Gastrocnemius medialis (tissue), 4 donors: ENCODE data around the gene CHL1. TPM values are rescaled to one million over a fixed set of nuclear protein-coding genes. Genes with fewer than 3 reads are reported as not detected.

Experiments used
- ATAC-seq, 2 donors: fragments of 150-250 bp; one replicate each; pipeline ENCODE4 v1.9.1; 2016
- DNase-seq, 2 donors: peaks; one replicate each; pipeline ENCODE4 v3.0.0-alpha.2; 2019
- H3K27ac ChIP-seq, 4 donors: fragments of 200-600 bp; sonication (generic); 1 replicate in 1 of 4; 2 replicates in 3 of 4; pipeline ENCODE4 v1.5.1; 2016 to 2018; ENCODE audit warnings: mild to moderate bottlenecking in 2 of 4, moderate library complexity in 1 of 4
- H3K27me3 ChIP-seq, 3 donors: fragments of 200-600 bp; sonication (generic) in 2 of 3; 1 replicate in 1 of 3; 2 replicates in 2 of 3; pipeline versions ENCODE4 v1.5.1 to v1.6.0; 2016 to 2019; ENCODE audit warnings: mild to moderate bottlenecking in 1 of 3, moderate library complexity in 1 of 3
- H3K36me3 ChIP-seq, 2 donors: fragments of 200-600 bp; sonication (generic) in 1 of 2; one replicate each; pipeline ENCODE4 v1.5.1; 2017 to 2018
- H3K4me1 ChIP-seq, 2 donors: fragments of 200-600 bp; sonication (generic) in 1 of 2; one replicate each; pipeline ENCODE4 v1.5.1; 2016 to 2017; ENCODE audit warnings: mild to moderate bottlenecking in 2 of 2
- H3K4me3 ChIP-seq, 4 donors: fragments of 200-600 bp; sonication (generic) in 3 of 4; 1 replicate in 1 of 4; 2 replicates in 3 of 4; pipeline ENCODE4 v1.5.1; 2016 to 2019; ENCODE audit warnings: mild to moderate bottlenecking in 2 of 4
- H3K9me3 ChIP-seq, 3 donors: fragments of 200-600 bp; sonication (generic) in 2 of 3; 1 replicate in 1 of 3; 2 replicates in 2 of 3; pipeline ENCODE4 v1.5.1; 2016 to 2019
- POLR2A ChIP-seq, 2 donors: fragments of 450-650 bp; IDR thresholded peaks; one replicate each; pipeline ENCODE4 v1.6.1; 2017; ENCODE audit warnings: antibody characterized with exemption in 2 of 2, mild to moderate bottlenecking in 2 of 2, moderate library complexity in 2 of 2
- in situ Hi-C, 4 donors: fragments of 200-750 bp; cut with MboI; loops; one replicate each; pipeline versions ENCODE4 v1.15.0 to v1.8.0; 2017; ENCODE audit warnings: low sequenced_read_pairs in 4 of 4
- intact Hi-C: fragments of 100-400 bp; cut with DNase I; formaldehyde crosslinking; loops from one replicate; pipeline ENCODE4 v1.15.1; 2023; ENCODE audit warnings: low total_unique reads
- total RNA-seq, 4 donors: library from RNA; depleted of rRNA; stranded (reverse); fragments of >200 nt; gene quantifications; one replicate each; pipeline versions ENCODE4 v1.1.0 to v1.2.3, GENCODE V29; 2016
- TF ChIP-seq, protein P1 (sequence below), 5 experiments: fragments of 450-650 bp in 3 of 5; fragments of 200-600 bp in 2 of 5; sonication (generic) in 2 of 5; IDR thresholded peaks in 4 of 5; conservative IDR thresholded peaks in 1 of 5; 1 replicate in 4 of 5; 2 replicates in 1 of 5; pipeline ENCODE4 v1.5.1; 2016 to 2019; ENCODE audit warnings: antibody characterized with exemption in 5 of 5, mild to moderate bottlenecking in 3 of 5, moderate library complexity in 3 of 5

The CHL1 gene
- total RNA-seq, 4 donors from 2014 or later: 0.36 to 2.9 (median 1.8) TPM

DNA sequence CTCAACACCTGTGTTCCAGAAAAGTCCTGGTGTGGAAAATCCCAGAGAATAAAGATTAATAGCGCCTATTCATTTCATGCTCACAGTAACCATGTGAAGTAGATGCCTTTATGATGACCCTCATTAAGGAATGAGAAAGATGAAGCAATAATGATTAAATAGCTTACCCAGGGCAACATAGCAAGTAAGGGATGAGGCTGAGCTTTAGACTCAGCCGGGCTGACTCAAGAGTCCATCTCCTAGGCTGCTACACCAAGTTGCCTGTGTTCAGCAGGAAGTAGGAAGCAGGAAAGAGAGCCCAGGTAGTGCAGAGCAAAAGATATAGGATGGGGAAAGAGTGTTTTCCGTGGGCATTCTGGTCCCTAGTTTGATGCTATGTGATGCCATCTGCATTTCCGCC, 256.5 kb downstream of the CHL1 start:
- Histone ChIP-seq H3K27ac (no peak overlapping the region), H3K9me3 (no peaks in the 10 kb centered on the region), H3K27me3 (no peaks in the 10 kb centered on the region), H3K36me3 (no peaks in the 10 kb centered on the region), H3K4me3 (no peak overlapping the region), H3K4me1 (no peaks in the 10 kb centered on the region)
- in situ Hi-C loops (no loop called here), intact Hi-C loops (no loop called here)
- ATAC-seq (no peak), DNase-seq (no peak)
- TF ChIP-seq, protein P1, sequence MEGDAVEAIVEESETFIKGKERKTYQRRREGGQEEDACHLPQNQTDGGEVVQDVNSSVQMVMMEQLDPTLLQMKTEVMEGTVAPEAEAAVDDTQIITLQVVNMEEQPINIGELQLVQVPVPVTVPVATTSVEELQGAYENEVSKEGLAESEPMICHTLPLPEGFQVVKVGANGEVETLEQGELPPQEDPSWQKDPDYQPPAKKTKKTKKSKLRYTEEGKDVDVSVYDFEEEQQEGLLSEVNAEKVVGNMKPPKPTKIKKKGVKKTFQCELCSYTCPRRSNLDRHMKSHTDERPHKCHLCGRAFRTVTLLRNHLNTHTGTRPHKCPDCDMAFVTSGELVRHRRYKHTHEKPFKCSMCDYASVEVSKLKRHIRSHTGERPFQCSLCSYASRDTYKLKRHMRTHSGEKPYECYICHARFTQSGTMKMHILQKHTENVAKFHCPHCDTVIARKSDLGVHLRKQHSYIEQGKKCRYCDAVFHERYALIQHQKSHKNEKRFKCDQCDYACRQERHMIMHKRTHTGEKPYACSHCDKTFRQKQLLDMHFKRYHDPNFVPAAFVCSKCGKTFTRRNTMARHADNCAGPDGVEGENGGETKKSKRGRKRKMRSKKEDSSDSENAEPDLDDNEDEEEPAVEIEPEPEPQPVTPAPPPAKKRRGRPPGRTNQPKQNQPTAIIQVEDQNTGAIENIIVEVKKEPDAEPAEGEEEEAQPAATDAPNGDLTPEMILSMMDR (IDR thresholded peaks at IDR 0.05 in 4 of 5, conservative IDR thresholded peaks at IDR 0.05 in 1 of 5): no peak
- no peak for TF ChIP-seq POLR2A (IDR thresholded peaks at IDR 0.05)

DNA sequence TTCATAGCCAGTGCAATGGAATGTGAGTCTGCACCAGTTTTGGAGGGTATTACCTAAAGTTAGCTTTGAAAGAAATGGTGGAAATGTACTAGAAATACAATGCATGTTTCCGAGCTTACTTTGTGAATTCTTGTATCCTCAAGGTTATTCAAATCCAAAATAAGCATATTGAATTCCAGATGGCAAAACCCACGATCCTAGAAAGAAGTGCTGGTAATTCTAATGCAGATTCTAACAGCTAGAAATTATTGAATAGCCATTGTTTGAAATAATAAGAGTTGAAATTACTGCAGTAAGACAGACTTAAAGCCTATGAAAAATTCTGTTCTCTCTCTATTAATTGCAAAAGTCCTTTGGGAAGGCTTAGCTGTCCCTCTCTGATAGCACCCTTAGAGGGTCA, 258.4 kb downstream of the CHL1 start:
- H3K36me3 ChIP-seq: no peaks in the 10 kb centered on the region
- intact Hi-C loops: no loop called here
- H3K27me3 ChIP-seq: no peaks in the 10 kb centered on the region
- ATAC-seq (no peak), DNase-seq (no peak)
- H3K27ac ChIP-seq: no peak overlapping the region
- in situ Hi-C loops: no loop called here
- no peaks in the 10 kb centered on the region for H3K9me3 ChIP-seq
- TF ChIP-seq, protein P1 (IDR thresholded peaks at IDR 0.05 in 4 of 5, conservative IDR thresholded peaks at IDR 0.05 in 1 of 5): no peak
- TF ChIP-seq POLR2A (IDR thresholded peaks at IDR 0.05): no peak
- no peaks in the 10 kb centered on the region for H3K4me1 ChIP-seq
- H3K4me3 ChIP-seq: no peak overlapping the region

DNA sequence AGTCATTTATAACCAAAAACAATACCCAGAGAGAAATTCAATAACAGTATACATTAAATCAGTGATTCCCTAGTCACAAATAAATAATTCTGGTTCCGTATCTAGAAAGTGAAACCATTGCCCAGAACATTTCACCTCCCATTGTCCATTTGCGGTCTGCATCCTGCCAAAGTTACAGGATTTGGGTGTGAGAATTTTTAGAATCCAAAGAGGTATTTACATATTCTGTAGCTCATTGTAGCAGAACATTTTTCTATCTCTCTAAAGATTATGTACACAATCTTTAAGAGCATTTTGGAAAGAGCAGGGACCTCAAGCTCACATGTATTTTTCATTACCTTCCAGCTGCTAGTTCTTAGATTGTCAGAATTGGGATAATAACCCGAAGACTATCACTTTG, 261.6 kb downstream of the CHL1 start:
- no peak overlapping the region for H3K27ac ChIP-seq
- H3K9me3 ChIP-seq: no peaks in the 10 kb centered on the region
- DNase-seq (no peak), ATAC-seq (no peak)
- no peaks in the 10 kb centered on the region for H3K27me3 ChIP-seq
- H3K4me1 ChIP-seq: peaks cover 6 to 17% of the 10 kb centered on the region in 2 donors
- no peak overlapping the region for H3K4me3 ChIP-seq
- in situ Hi-C loops (no loop called here), intact Hi-C loops (no loop called here)
- TF ChIP-seq, protein P1 (IDR thresholded peaks at IDR 0.05 in 4 of 5, conservative IDR thresholded peaks at IDR 0.05 in 1 of 5): no peak
- TF ChIP-seq POLR2A (IDR thresholded peaks at IDR 0.05): no peak
- H3K36me3 ChIP-seq: no peaks in the 10 kb centered on the region

DNA sequence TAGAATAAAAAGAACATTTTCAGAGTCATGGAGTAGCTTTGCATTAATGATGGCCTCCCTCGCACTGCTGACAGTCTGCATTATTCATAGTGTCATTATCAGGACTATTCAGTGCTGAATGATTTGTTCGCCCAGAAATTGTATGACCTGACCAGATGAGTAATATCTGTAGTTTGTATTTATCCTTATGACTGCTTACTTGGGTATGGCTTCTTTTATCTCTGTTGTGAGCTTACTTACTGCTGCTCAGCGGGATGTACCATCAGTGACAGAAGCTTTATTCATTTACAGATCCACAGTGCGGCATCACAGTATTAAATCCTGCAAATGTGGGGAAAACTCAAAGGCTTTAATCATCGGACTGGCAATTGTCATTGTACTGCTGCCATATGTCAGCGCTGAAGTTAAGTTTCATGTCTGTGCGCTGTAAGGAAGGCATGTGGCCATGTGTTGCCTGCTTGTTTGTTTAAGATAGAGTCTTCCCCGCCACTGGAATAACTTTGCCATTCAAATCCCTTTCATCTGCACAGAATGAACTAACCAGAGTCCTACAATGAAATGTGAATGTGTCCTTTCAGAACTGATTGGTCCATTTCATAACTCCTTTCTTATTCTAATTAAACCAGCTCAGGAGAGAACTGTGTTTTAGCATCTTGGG, 262.2 kb downstream of the CHL1 start:
- intact Hi-C loops: no loop called here
- in situ Hi-C loops: no loop called here
- H3K27me3 ChIP-seq: no peaks in the 10 kb centered on the region
- H3K4me1 ChIP-seq: peaks cover 10 to 17% of the 10 kb centered on the region in 2 donors
- no peaks in the 10 kb centered on the region for H3K36me3 ChIP-seq
- H3K9me3 ChIP-seq: no peaks in the 10 kb centered on the region
- no peak overlapping the region for H3K27ac ChIP-seq
- H3K4me3 ChIP-seq: no peak overlapping the region
- TF ChIP-seq POLR2A (IDR thresholded peaks at IDR 0.05): no peak
- TF ChIP-seq, protein P1 (IDR thresholded peaks at IDR 0.05 in 4 of 5, conservative IDR thresholded peaks at IDR 0.05 in 1 of 5): no peak
- no peak for DNase-seq
- no peak for ATAC-seq
